ENCODE data around the gene HOXA13. TPM values are rescaled to one million over a fixed set of nuclear protein-coding genes. Genes with fewer than 3 reads are reported as not detected.

Gene HOXA13
- total RNA-seq, 1 experiment from 2014 or later = not detected

- no CpG with 5 or more reads among the region's 3 CpGs for WGBS (ENCODE audit: extremely low coverage, insufficient read length, low lambda C conversion rate)
- Mint-ChIP-seq H3K27ac (no peak overlapping the region), H3K27me3 (ENCODE audit: low read depth) (peaks cover 95% of the 10 kb centered on the region), H3K4me3 (no peak overlapping the region), H3K4me1 (peaks cover 8 to 23% of the 10 kb centered on the region in 2 experiments; a peak in 3 of 4 replicates), H3K36me3 (ENCODE audit: insufficient read depth in 1 of 3, low read depth in 3 of 3) (peaks cover 0 to 2% (median 0%) of the 10 kb centered on the region in 3 experiments; a peak in 2 of 7 replicates), H3K9me3 (peaks cover 7 to 8% of the 10 kb centered on the region in 2 experiments; a peak in 4 of 5 replicates)
- Histone ChIP-seq H3K4me1 (ENCODE audit: insufficient read depth, low read length) (no peaks in the 10 kb centered on the region), H3K23me2 (ENCODE audit: insufficient read length, low read depth, low read length, poor library complexity, severe bottlenecking) (no peaks in the 10 kb centered on the region), H2BK120ac (ENCODE audit: low read depth, low read length, poor library complexity, severe bottlenecking) (no peak overlapping the region), H2BK15ac (ENCODE audit: low read depth, low read length) (no peak overlapping the region), H3K4ac (ENCODE audit: low read depth, low read length) (no peak overlapping the region), H2AFZ (ENCODE audit: low read length) (no peak overlapping the region), H3K14ac (ENCODE audit: insufficient read depth, low read length) (no peak overlapping the region), H3K79me2 (ENCODE audit: insufficient read depth, low read length) (no peaks in the 10 kb centered on the region), H2BK20ac (ENCODE audit: low read depth, low read length, poor library complexity, severe bottlenecking) (no peak overlapping the region), H3K23ac (ENCODE audit: insufficient read length, low read depth, low read length) (no peak overlapping the region), H2BK5ac (ENCODE audit: insufficient read length, low read length) (no peak overlapping the region), H2BK12ac (ENCODE audit: insufficient read length, low read depth, low read length) (no peak overlapping the region), H3T11ph (ENCODE audit: low read length) (no peak overlapping the region), H3K9me3 (ENCODE audit: control insufficient read depth, low read depth, low read length) (no peaks in the 10 kb centered on the region), H3K56ac (ENCODE audit: insufficient read length, low read depth, low read length) (no peak overlapping the region), H3K9ac (ENCODE audit: extremely low read depth, insufficient read length, low read length) (no peak overlapping the region), H3K4me2 (ENCODE audit: insufficient read depth, insufficient read length, low read length) (no peak overlapping the region), H4K20me1 (ENCODE audit: control insufficient read depth, insufficient read depth, insufficient read length) (no peaks in the 10 kb centered on the region), H4K91ac (ENCODE audit: insufficient read length, low read depth, low read length) (no peak overlapping the region), H2AK5ac (ENCODE audit: insufficient read length, low read length) (no peak overlapping the region), H3K18ac (ENCODE audit: insufficient read length, low read depth, low read length) (no peak overlapping the region), H4K8ac (replicated peaks; ENCODE audit: insufficient read length, low read depth, low read length) (no peak overlapping the region), H3K27me3 (ENCODE audit: insufficient read depth, low read length) (peaks cover 93% of the 10 kb centered on the region), H4K5ac (ENCODE audit: insufficient read length, low read depth, low read length) (no peak overlapping the region), H3K27ac (ENCODE audit: insufficient read length, low read depth, low read length) (no peak overlapping the region), H3K79me1 (ENCODE audit: insufficient read depth, low read depth, low read length, poor library complexity, severe bottlenecking) (no peaks in the 10 kb centered on the region)
- DNase-seq = no peak
- TF ChIP-seq, protein P1, sequence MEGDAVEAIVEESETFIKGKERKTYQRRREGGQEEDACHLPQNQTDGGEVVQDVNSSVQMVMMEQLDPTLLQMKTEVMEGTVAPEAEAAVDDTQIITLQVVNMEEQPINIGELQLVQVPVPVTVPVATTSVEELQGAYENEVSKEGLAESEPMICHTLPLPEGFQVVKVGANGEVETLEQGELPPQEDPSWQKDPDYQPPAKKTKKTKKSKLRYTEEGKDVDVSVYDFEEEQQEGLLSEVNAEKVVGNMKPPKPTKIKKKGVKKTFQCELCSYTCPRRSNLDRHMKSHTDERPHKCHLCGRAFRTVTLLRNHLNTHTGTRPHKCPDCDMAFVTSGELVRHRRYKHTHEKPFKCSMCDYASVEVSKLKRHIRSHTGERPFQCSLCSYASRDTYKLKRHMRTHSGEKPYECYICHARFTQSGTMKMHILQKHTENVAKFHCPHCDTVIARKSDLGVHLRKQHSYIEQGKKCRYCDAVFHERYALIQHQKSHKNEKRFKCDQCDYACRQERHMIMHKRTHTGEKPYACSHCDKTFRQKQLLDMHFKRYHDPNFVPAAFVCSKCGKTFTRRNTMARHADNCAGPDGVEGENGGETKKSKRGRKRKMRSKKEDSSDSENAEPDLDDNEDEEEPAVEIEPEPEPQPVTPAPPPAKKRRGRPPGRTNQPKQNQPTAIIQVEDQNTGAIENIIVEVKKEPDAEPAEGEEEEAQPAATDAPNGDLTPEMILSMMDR (conservative IDR thresholded peaks at IDR 0.05) = no peak
Observed at GRCh38 chr7:27202862-27203134, 2.9 kb upstream of the HOXA13 start.

Data from H9 (cell line).